H9 (cell line): ENCODE data around the gene ZMIZ1. TPM values are rescaled to one million over a fixed set of nuclear protein-coding genes. Genes with fewer than 3 reads are reported as not detected.
A peak's percentile ranks its signal among the peaks of the same experiment; 100 is the strongest.

Experiments
- DNase-seq: peaks from one replicate; pipeline ENCODE4 v3.0.0-alpha.2; 2017
- H2AFZ ChIP-seq: one replicate; pipeline ENCODE4 v1.6.1; 2013; ENCODE audit warnings: mild to moderate bottlenecking, low read length, control low read depth, moderate library complexity
- H2AK5ac ChIP-seq: 2 replicates; pipeline ENCODE4 v1.6.1; 2013; ENCODE audit warnings: low read length, control low read depth, mixed read lengths; ENCODE audit not compliant: insufficient read length
- H2BK120ac ChIP-seq: one replicate; pipeline ENCODE4 v1.6.1; 2013; ENCODE audit warnings: low read depth, mild to moderate bottlenecking, low read length, control low read depth, inconsistent platforms; ENCODE audit not compliant: poor library complexity, severe bottlenecking
- H2BK12ac ChIP-seq: 2 replicates; pipeline ENCODE4 v1.6.1; 2013; ENCODE audit warnings: low read length, control low read depth, mixed read lengths, low read depth; ENCODE audit not compliant: insufficient read length
- H2BK15ac ChIP-seq: 2 replicates; pipeline ENCODE4 v1.6.1; 2013; ENCODE audit warnings: low read depth, low read length, control low read depth
- H2BK20ac ChIP-seq: one replicate; pipeline ENCODE4 v1.6.1; 2013; ENCODE audit warnings: low read depth, mild to moderate bottlenecking, low read length, control low read depth, inconsistent platforms; ENCODE audit not compliant: poor library complexity, severe bottlenecking
- H2BK5ac ChIP-seq: 2 replicates; pipeline ENCODE4 v1.6.1; 2013; ENCODE audit warnings: low read length, control low read depth, mixed read lengths; ENCODE audit not compliant: insufficient read length
- H3K14ac ChIP-seq: 2 replicates; pipeline ENCODE4 v1.6.1; 2013; ENCODE audit warnings: low read length, control low read depth; ENCODE audit not compliant: insufficient read depth
- H3K18ac ChIP-seq: 2 replicates; pipeline ENCODE4 v1.6.1; 2013; ENCODE audit warnings: low read depth, mild to moderate bottlenecking, mixed read lengths, low read length, control low read depth; ENCODE audit not compliant: insufficient read length
- H3K23ac ChIP-seq: 2 replicates; pipeline ENCODE4 v1.6.1; 2013; ENCODE audit warnings: low read length, control low read depth, mixed read lengths, low read depth; ENCODE audit not compliant: insufficient read length
- H3K23me2 ChIP-seq: 2 replicates; pipeline ENCODE4 v1.6.1; 2013; ENCODE audit warnings: low read depth, mild to moderate bottlenecking, mixed read lengths, low read length, control low read depth; ENCODE audit not compliant: insufficient read length, poor library complexity, severe bottlenecking
- H3K27ac ChIP-seq: 2 replicates; pipeline ENCODE4 v1.5.1; 2013; ENCODE audit warnings: low read length, control low read depth, mixed read lengths, low read depth; ENCODE audit not compliant: insufficient read length
- H3K27me3 ChIP-seq: 2 replicates; pipeline ENCODE4 v1.6.1; 2013; ENCODE audit warnings: low read length, control low read depth, inconsistent platforms; ENCODE audit not compliant: insufficient read depth
- H3K4ac ChIP-seq: 2 replicates; pipeline ENCODE4 v1.6.1; 2013; ENCODE audit warnings: low read depth, mild to moderate bottlenecking, control low read depth, inconsistent platforms, low read length, moderate library complexity
- H3K4me1 ChIP-seq: 2 replicates; pipeline ENCODE4 v1.6.1; 2013; ENCODE audit warnings: low read length, control low read depth, inconsistent platforms; ENCODE audit not compliant: insufficient read depth
- H3K4me2 ChIP-seq: 2 replicates; pipeline ENCODE4 v1.6.1; 2013; ENCODE audit warnings: low read length, control low read depth, mixed read lengths; ENCODE audit not compliant: insufficient read length, insufficient read depth
- H3K56ac ChIP-seq: 2 replicates; pipeline ENCODE4 v1.6.1; 2013; ENCODE audit warnings: low read depth, mild to moderate bottlenecking, mixed read lengths, low read length, control low read depth; ENCODE audit not compliant: insufficient read length
- H3K79me1 ChIP-seq: 2 replicates; pipeline ENCODE4 v1.6.1; 2013; ENCODE audit warnings: low read depth, mild to moderate bottlenecking, moderate library complexity, low read length, control low read depth, inconsistent platforms; ENCODE audit not compliant: insufficient read depth, poor library complexity, severe bottlenecking
- H3K79me2 ChIP-seq: 2 replicates; pipeline ENCODE4 v1.6.1; 2013; ENCODE audit warnings: low read length, control low read depth, inconsistent platforms; ENCODE audit not compliant: insufficient read depth
- H3K9ac ChIP-seq: 2 replicates; pipeline ENCODE4 v1.6.1; 2013; ENCODE audit warnings: low read length, control low read depth, mixed read lengths; ENCODE audit not compliant: insufficient read length; ENCODE audit errors: extremely low read depth
- H3K9me3 ChIP-seq: one replicate; pipeline ENCODE4 v1.6.1; 2013; ENCODE audit warnings: low read depth, low read length, inconsistent platforms; ENCODE audit not compliant: control insufficient read depth
- H3T11ph ChIP-seq: one replicate; pipeline ENCODE4 v1.6.1; 2013; ENCODE audit warnings: mild to moderate bottlenecking, low read length, control low read depth, inconsistent platforms
- H4K20me1 ChIP-seq: one replicate; pipeline ENCODE4 v1.6.1; 2013; ENCODE audit not compliant: control insufficient read depth, insufficient read length, insufficient read depth
- H4K5ac ChIP-seq: 2 replicates; pipeline ENCODE4 v1.6.1; 2013; ENCODE audit warnings: low read depth, mild to moderate bottlenecking, mixed read lengths, low read length, control low read depth; ENCODE audit not compliant: insufficient read length
- H4K8ac ChIP-seq: replicated peaks from 2 replicates; pipeline ENCODE4 v1.6.1; 2013; ENCODE audit warnings: low read length, control low read depth, mixed read lengths, low read depth; ENCODE audit not compliant: insufficient read length
- H4K91ac ChIP-seq: 2 replicates; pipeline ENCODE4 v1.6.1; 2013; ENCODE audit warnings: low read depth, mild to moderate bottlenecking, moderate library complexity, mixed read lengths, low read length, control low read depth; ENCODE audit not compliant: insufficient read length
- H3K27ac Mint-ChIP-seq, 3 experiments: 2 replicates in 2 of 3; 3 replicates in 1 of 3; pipeline ENCODE4 v1.8.0; 2020 to 2021; ENCODE audit warnings: mixed read lengths in 3 of 3, mild to moderate bottlenecking in 1 of 3, moderate library complexity in 1 of 3
- H3K27me3 Mint-ChIP-seq: 2 replicates; pipeline ENCODE4 v1.8.0; 2021; ENCODE audit warnings: low read depth, mild to moderate bottlenecking, moderate library complexity, mixed read lengths
- H3K36me3 Mint-ChIP-seq, 3 experiments: 2 replicates in 2 of 3; 3 replicates in 1 of 3; pipeline ENCODE4 v1.8.0; 2020 to 2021; ENCODE audit warnings: low read depth in 3 of 3, mixed read lengths in 3 of 3; ENCODE audit not compliant: insufficient read depth in 1 of 3
- H3K4me1 Mint-ChIP-seq, 2 experiments: 2 replicates each; pipeline ENCODE4 v1.8.0; 2020; ENCODE audit warnings: mixed read lengths in 2 of 2
- H3K4me3 Mint-ChIP-seq, 2 experiments: 2 replicates in 1 of 2; 3 replicates in 1 of 2; pipeline ENCODE4 v1.8.0; 2020 to 2021; ENCODE audit warnings: mild to moderate bottlenecking in 2 of 2, mixed read lengths in 2 of 2, moderate library complexity in 1 of 2
- H3K9me3 Mint-ChIP-seq, 2 experiments: 2 replicates in 1 of 2; 3 replicates in 1 of 2; pipeline ENCODE4 v1.8.0; 2020; ENCODE audit warnings: mild to moderate bottlenecking in 2 of 2, mixed read lengths in 2 of 2, moderate library complexity in 1 of 2
- total RNA-seq: library from RNA; stranded (reverse); gene quantifications from 2 replicates; pipeline ENCODE4 v1.2.1, GENCODE V29; 2021
- TF ChIP-seq, protein P1 (sequence below): fragments of 200-600 bp; sonication (generic); conservative IDR thresholded peaks from 3 replicates; pipeline ENCODE4 v1.8.0; 2021; ENCODE audit warnings: antibody characterized with exemption, mild to moderate bottlenecking

ZMIZ1 gene
- total RNA-seq, 1 experiment from 2014 or later, result 36.9 TPM

GRCh38 chr10:79124066-79124465, 55.3 kb downstream of the ZMIZ1 start:
- no peaks in the 10 kb centered on the region for H4K20me1 ChIP-seq
- no peaks in the 10 kb centered on the region for H3K79me2 ChIP-seq

More at GRCh38 chr10:79124066-79124465, 55.3 kb downstream of the ZMIZ1 start:
- Mint-ChIP-seq H3K4me3 (no peak overlapping the region), H3K4me1 (peaks cover 32 to 40% of the 10 kb centered on the region in 2 experiments), H3K27me3 (no peaks in the 10 kb centered on the region), H3K36me3 (peaks cover 6 to 31% (median 23%) of the 10 kb centered on the region in 3 experiments), H3K27ac (peak overlapping the region in 1 of 3 experiments; percentile 85; a peak in 1 of 7 replicates), H3K9me3 (no peaks in the 10 kb centered on the region)
- no peak overlapping the region for H3K23ac ChIP-seq
- no peak overlapping the region for H4K5ac ChIP-seq
- H3K9ac ChIP-seq, result no peak overlapping the region
- H3K9me3 ChIP-seq, result no peaks in the 10 kb centered on the region
- no peak overlapping the region for H3K18ac ChIP-seq
- H2AK5ac ChIP-seq, result no peak overlapping the region
- H3K4ac ChIP-seq, result no peak overlapping the region
- H3K56ac ChIP-seq, result no peak overlapping the region
- no peak overlapping the region for H4K8ac ChIP-seq
- no peaks in the 10 kb centered on the region for H3K79me1 ChIP-seq
- no peaks in the 10 kb centered on the region for H3K27me3 ChIP-seq
- H2BK15ac ChIP-seq, result no peak overlapping the region
- peaks cover 4% of the 10 kb centered on the region; the same call in 1 of the 2 replicates for H3K4me1 ChIP-seq
- TF ChIP-seq, protein P1, sequence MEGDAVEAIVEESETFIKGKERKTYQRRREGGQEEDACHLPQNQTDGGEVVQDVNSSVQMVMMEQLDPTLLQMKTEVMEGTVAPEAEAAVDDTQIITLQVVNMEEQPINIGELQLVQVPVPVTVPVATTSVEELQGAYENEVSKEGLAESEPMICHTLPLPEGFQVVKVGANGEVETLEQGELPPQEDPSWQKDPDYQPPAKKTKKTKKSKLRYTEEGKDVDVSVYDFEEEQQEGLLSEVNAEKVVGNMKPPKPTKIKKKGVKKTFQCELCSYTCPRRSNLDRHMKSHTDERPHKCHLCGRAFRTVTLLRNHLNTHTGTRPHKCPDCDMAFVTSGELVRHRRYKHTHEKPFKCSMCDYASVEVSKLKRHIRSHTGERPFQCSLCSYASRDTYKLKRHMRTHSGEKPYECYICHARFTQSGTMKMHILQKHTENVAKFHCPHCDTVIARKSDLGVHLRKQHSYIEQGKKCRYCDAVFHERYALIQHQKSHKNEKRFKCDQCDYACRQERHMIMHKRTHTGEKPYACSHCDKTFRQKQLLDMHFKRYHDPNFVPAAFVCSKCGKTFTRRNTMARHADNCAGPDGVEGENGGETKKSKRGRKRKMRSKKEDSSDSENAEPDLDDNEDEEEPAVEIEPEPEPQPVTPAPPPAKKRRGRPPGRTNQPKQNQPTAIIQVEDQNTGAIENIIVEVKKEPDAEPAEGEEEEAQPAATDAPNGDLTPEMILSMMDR, result no peak
- no peak overlapping the region for H2BK12ac ChIP-seq
- no peak overlapping the region for H2BK5ac ChIP-seq
- no peak overlapping the region for H3K27ac ChIP-seq
- H3T11ph ChIP-seq, result no peak overlapping the region
- DNase-seq, result no peak
- no peaks in the 10 kb centered on the region for H3K23me2 ChIP-seq
- H2BK20ac ChIP-seq, result no peak overlapping the region
- H4K91ac ChIP-seq, result no peak overlapping the region
- H3K14ac ChIP-seq, result no peak overlapping the region
- no peak overlapping the region for H3K4me2 ChIP-seq
- H2AFZ ChIP-seq, result no peak overlapping the region
- H2BK120ac ChIP-seq, result no peak overlapping the region
